ENCODE measurements around the gene FNDC3B. TPM values are rescaled to one million over a fixed set of nuclear protein-coding genes. Genes with fewer than 3 reads are reported as not detected.
"Not testable (repeated sequence)": the region's sequence is repeated elsewhere in the genome, so short reads cannot be mapped to it uniquely, and the experiment has no call there.

The FNDC3B gene
- polyA plus RNA-seq, 1 donor = 25.9 TPM

DNA sequence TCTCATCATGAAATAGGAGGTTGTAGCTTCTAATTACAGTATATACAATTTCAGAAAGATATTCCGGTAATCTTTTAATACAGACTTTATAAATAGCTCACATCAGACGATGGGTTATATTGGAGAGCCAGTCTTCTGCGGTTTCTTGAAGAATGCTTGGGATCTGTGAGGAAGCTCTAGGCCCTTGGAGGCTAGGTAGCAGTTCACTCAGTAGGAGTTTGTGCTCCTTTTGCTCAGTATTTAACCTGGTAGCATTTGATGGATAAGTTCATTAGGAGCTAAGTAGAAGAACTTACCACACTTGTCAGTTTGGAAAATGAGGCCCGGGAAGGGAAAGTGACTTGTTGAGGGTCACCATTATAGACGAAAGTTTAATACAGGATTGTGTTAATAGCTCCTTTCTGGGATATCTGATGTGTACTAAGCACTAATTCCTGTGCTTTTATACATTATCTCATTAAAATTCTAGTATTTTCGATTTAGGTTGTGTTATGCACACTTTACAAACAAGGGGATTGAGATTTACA, 2.8 kb downstream of the FNDC3B start:
- Histone ChIP-seq H3K36me3 (ENCODE audit: control insufficient read depth, insufficient read depth, low read length) (no peaks in the 10 kb centered on the region), H3K4me3 (ENCODE audit: low read length) (no peak overlapping the region), H3K9me3 (ENCODE audit: control insufficient read depth, low read depth, low read length) (no peaks in the 10 kb centered on the region), H3K4me1 (ENCODE audit: control insufficient read depth, insufficient read depth, low read length) (peaks cover 9% of the 10 kb centered on the region), H3K27me3 (ENCODE audit: control insufficient read depth, insufficient read depth, low read length) (no peaks in the 10 kb centered on the region), H3K27ac (ENCODE audit: low read length) (no peak overlapping the region)
- 100% methylated on average over 1 of the region's 6 CpGs for WGBS (ENCODE audit: insufficient coverage, low lambda C conversion rate)
- no peak for DNase-seq

DNA sequence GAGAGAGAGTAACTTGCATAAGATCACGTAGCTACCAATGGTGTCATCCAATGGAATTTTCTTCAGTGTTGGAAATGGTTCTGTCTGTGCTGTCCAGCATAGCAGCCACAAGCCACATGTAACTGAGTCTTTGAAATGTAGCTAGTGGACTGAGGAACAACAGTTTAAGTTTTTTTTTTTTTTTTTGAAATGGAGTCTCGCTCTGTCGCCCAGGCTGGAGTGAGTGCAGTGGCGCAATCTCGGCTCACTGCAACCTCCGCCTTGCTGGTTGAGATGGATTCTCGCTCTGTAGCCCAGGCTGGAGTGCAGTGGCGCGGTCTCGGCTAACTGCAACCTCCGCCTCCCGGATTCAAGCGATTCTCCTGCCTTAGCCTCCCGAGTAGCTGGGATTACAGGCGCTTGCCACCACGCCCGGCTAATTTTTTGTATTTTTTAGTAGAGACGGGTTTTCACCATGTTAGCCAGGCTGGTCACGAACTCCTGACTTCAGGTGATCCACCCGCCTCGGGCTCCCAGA, 3.3 kb downstream of the FNDC3B start:
- WGBS (ENCODE audit: insufficient coverage, low lambda C conversion rate) = no CpG with 5 or more reads among the region's 21 CpGs
- H3K9me3 ChIP-seq (ENCODE audit: control insufficient read depth, low read depth, low read length); H3K4me3 ChIP-seq (ENCODE audit: low read length); H3K27me3 ChIP-seq (ENCODE audit: control insufficient read depth, insufficient read depth, low read length); H3K4me1 ChIP-seq (ENCODE audit: control insufficient read depth, insufficient read depth, low read length); H3K27ac ChIP-seq (ENCODE audit: low read length); DNase-seq; H3K36me3 ChIP-seq (ENCODE audit: control insufficient read depth, insufficient read depth, low read length): not testable (repeated sequence)

DNA sequence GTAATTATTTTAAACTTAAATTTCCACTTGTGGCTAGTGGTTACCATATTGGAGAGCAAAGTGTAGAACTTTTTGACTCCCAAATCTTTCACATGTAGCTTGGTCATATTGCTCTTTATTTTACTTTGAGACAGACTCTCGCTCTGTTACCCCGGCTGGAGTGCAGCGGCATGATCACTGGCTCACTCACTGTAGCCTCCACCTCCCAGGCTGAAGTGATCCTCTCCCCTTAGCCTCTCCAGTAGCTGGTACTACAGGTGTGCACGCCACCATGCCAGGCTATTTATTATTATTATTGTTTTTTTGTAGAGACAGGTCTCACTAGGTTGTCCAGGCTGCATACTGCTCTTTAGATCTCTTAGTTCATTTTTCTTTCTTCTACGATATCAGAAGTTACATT, 3.9 kb downstream of the FNDC3B start:
- no peak overlapping the region for H3K4me3 ChIP-seq (ENCODE audit: low read length)
- 100% methylated on average over 1 of the region's 5 CpGs for WGBS (ENCODE audit: insufficient coverage, low lambda C conversion rate)
- H3K27ac ChIP-seq (ENCODE audit: low read length) = no peak overlapping the region
- H3K27me3 ChIP-seq (ENCODE audit: control insufficient read depth, insufficient read depth, low read length) = no peaks in the 10 kb centered on the region
- H3K36me3 ChIP-seq (ENCODE audit: control insufficient read depth, insufficient read depth, low read length) = peaks cover 2% of the 10 kb centered on the region
- no peak for DNase-seq
- peaks cover 9% of the 10 kb centered on the region for H3K4me1 ChIP-seq (ENCODE audit: control insufficient read depth, insufficient read depth, low read length)
- H3K9me3 ChIP-seq (ENCODE audit: control insufficient read depth, low read depth, low read length) = no peaks in the 10 kb centered on the region

DNA sequence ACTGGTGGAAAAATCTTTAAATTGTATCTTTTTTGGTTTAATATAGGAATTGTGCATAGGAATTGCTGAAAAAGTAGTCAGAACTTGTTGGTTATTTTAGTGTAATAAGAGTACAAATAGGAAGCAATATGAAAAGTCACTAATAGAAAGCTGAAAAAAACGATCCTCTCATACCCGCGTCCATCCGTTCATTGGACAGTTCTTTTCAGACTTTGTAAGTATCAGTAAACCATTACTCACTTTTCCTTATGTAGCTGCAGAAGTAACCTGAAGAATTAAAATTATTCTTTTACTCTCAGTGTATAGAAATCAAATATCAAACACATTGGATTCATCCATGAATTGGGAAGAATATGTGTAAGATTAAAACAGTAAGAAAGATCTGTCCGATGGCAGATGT, 4.4 kb downstream of the FNDC3B start:
- Histone ChIP-seq H3K4me1 (ENCODE audit: control insufficient read depth, insufficient read depth, low read length) (peaks cover 8% of the 10 kb centered on the region), H3K27ac (ENCODE audit: low read length) (no peak overlapping the region), H3K27me3 (ENCODE audit: control insufficient read depth, insufficient read depth, low read length) (no peaks in the 10 kb centered on the region), H3K36me3 (ENCODE audit: control insufficient read depth, insufficient read depth, low read length) (peaks cover 2% of the 10 kb centered on the region), H3K9me3 (ENCODE audit: control insufficient read depth, low read depth, low read length) (no peaks in the 10 kb centered on the region), H3K4me3 (ENCODE audit: low read length) (no peak overlapping the region)
- no peak for DNase-seq
- 92% methylated on average over 2 of the region's 5 CpGs for WGBS (ENCODE audit: insufficient coverage, low lambda C conversion rate)

DNA sequence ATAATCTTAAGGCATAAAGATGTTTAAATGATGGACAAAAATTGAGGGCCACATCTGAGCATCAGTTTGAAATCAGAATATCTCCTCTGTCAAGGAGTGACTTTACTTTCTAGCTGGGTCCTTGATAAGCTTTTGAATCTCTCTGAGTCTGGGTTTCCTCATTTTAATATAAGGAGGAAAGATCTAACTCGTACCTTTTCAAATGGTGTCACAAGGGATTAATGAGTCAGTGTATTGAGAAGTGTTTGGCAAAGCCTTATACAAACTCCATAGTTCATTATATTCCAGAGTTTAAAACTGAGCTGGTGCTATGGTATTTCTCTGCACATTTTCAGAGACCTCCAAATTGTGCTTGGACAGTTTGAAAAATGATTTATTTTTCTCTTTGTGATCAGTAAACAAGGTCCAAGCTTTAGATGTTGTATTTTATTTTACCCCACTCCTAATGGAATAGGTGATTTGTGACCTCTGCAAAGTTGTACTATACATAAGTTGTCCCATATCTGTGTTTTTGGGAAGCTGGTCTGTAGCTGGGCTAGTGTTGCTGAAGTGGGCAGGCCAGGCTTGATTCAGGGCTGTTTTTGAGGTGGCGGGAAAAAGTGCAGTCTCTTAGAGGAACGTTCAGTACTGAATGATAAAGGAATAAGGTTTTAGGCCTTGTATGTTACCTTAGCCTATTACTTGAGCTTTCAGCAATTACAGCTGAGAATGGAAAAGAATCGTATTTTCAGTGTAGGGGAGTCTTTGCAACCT, 5.6 kb downstream of the FNDC3B start:
- peaks cover 2% of the 10 kb centered on the region for H3K36me3 ChIP-seq (ENCODE audit: control insufficient read depth, insufficient read depth, low read length)
- no peaks in the 10 kb centered on the region for H3K9me3 ChIP-seq (ENCODE audit: control insufficient read depth, low read depth, low read length)
- H3K4me1 ChIP-seq (ENCODE audit: control insufficient read depth, insufficient read depth, low read length) = peaks cover 3% of the 10 kb centered on the region
- DNase-seq = no peak
- H3K4me3 ChIP-seq (ENCODE audit: low read length) = no peak overlapping the region
- H3K27ac ChIP-seq (ENCODE audit: low read length) = no peak overlapping the region
- 100% methylated on average over 1 of the region's 4 CpGs for WGBS (ENCODE audit: insufficient coverage, low lambda C conversion rate)
- H3K27me3 ChIP-seq (ENCODE audit: control insufficient read depth, insufficient read depth, low read length) = no peaks in the 10 kb centered on the region

DNA sequence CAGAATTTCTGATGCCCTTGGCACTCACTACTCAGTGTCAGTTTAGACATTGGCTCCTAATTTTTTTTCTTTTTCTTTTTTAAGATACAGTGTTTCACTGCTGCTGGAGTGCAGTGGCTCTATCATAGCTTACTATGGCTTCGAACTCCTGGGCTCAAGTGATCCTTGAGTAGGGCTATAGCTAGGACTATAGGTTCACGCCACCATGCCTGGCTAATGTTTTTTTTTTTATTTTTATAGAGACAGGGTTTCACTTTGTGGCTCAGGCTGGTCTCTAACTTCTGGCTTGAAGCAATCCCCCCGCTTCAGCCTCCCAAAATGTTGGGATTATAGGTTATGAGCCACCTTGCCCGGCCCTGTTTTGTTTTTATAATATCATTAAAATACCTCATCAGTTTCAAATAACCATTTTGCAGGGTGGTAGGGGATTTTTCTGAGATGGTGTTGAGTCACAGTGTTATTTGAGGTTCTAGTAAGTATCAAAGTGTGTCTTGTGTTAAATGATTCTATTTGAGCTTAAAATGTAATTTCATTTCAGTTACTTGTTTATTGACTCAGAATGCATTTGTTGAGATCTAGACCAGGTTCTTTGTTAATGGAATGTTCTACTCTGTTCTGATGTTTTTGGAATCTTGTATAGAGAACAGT, 7.0 kb downstream of the FNDC3B start:
- no CpG with 5 or more reads among the region's 4 CpGs for WGBS (ENCODE audit: insufficient coverage, low lambda C conversion rate)

DNA sequence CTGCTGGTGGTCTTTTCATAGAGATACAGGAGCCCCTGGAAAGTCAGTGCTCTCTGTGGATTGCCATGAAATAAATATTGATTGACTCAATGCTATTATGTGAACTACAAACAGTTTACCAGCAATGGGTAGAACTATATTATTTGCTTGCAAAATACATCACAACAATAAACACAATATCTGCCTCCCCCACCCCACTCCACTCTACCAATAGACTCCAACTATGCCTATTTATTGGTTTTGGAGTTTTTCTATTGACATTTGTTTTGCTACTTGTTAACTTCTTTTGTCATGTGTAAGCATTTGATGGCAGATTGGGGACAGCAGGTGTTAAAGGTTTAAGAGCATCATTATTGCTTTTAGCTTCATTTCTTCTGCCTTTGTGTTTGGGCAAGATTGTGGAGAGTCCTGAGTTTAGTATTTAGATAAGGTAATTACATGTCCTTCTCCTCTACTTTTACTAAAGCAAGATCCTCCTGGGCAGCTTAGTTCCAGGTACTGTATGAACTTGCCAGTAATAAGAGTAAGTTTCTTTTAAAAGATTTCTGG, 8.3 kb downstream of the FNDC3B start:
- H3K9me3 ChIP-seq (ENCODE audit: control insufficient read depth, low read depth, low read length) = no peaks in the 10 kb centered on the region
- H3K36me3 ChIP-seq (ENCODE audit: control insufficient read depth, insufficient read depth, low read length) = peaks cover 9% of the 10 kb centered on the region
- no peak for DNase-seq
- H3K4me3 ChIP-seq (ENCODE audit: low read length) = no peak overlapping the region
- H3K4me1 ChIP-seq (ENCODE audit: control insufficient read depth, insufficient read depth, low read length) = peaks cover 8% of the 10 kb centered on the region
- no peaks in the 10 kb centered on the region for H3K27me3 ChIP-seq (ENCODE audit: control insufficient read depth, insufficient read depth, low read length)
- H3K27ac ChIP-seq (ENCODE audit: low read length) = no peak overlapping the region

More for the DNA sequence above, 7.0 kb downstream of the FNDC3B start:
- Histone ChIP-seq H3K27me3 (ENCODE audit: control insufficient read depth, insufficient read depth, low read length) (no peaks in the 10 kb centered on the region), H3K9me3 (ENCODE audit: control insufficient read depth, low read depth, low read length) (no peaks in the 10 kb centered on the region), H3K27ac (ENCODE audit: low read length) (no peak overlapping the region), H3K4me3 (ENCODE audit: low read length) (no peak overlapping the region), H3K36me3 (ENCODE audit: control insufficient read depth, insufficient read depth, low read length) (peaks cover 4% of the 10 kb centered on the region), H3K4me1 (ENCODE audit: control insufficient read depth, insufficient read depth, low read length) (peaks cover 3% of the 10 kb centered on the region)
- no peak for DNase-seq

DNA sequence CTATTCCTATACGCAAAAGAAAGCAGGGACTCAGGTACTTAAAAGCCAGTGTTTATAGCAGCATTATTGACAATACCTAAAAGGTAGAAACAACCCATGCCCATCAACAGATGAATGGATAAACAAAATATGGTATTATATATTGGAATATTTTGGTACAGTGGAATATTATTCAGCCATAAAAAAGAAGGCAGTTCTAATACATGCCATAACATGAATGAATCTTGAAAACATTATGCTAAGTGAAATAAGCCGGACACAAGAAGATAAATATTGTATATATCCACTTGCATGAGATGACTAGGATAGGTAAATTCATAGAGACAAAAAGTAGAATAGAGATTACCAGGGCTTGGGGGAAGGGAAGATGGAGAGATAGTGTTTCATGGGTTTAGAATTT, 9.2 kb downstream of the FNDC3B start:
- Histone ChIP-seq H3K27me3 (ENCODE audit: control insufficient read depth, insufficient read depth, low read length) (no peaks in the 10 kb centered on the region), H3K4me1 (ENCODE audit: control insufficient read depth, insufficient read depth, low read length) (peaks cover 8% of the 10 kb centered on the region), H3K4me3 (ENCODE audit: low read length) (no peak overlapping the region), H3K36me3 (ENCODE audit: control insufficient read depth, insufficient read depth, low read length) (peaks cover 9% of the 10 kb centered on the region), H3K9me3 (ENCODE audit: control insufficient read depth, low read depth, low read length) (no peaks in the 10 kb centered on the region), H3K27ac (ENCODE audit: low read length) (no peak overlapping the region)
- no CpG with 5 or more reads among the region's 2 CpGs for WGBS (ENCODE audit: insufficient coverage, low lambda C conversion rate)
- DNase-seq = no peak

DNA sequence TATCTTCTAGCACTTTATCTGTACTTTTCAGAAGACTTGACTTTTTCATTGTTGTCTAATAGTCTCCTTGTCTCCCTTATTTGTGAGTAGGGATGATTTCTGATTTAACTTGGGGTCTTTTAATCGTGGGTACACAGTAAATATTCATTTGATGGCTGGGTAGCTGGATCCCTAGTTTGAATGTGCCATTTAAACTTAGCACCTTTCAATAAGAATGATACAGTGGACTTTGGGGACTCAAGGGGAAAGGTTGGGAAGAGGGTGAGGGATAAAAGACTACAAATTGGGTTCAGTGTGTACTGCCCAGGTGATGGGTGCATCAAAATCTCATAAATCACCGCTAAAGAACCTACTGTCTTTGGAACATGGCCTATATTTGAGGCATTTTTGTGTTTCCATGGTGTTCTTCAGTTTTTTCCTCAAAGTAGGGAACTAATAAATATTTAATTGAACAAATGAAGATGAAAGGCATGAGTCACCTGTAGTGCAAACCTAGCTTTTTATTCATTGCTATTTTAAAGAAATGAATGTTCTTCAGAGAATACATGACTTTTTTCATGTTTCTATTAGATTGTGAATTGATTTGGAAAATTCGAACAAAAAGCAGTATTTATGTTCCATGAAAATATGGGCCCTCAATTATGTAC, 12.1 kb downstream of the FNDC3B start:
- DNase-seq = no peak
- Histone ChIP-seq H3K4me1 (ENCODE audit: control insufficient read depth, insufficient read depth, low read length) (peaks cover 8% of the 10 kb centered on the region), H3K9me3 (ENCODE audit: control insufficient read depth, low read depth, low read length) (no peaks in the 10 kb centered on the region), H3K27ac (ENCODE audit: low read length) (no peak overlapping the region), H3K36me3 (ENCODE audit: control insufficient read depth, insufficient read depth, low read length) (peaks cover 15% of the 10 kb centered on the region), H3K27me3 (ENCODE audit: control insufficient read depth, insufficient read depth, low read length) (no peaks in the 10 kb centered on the region), H3K4me3 (ENCODE audit: low read length) (no peak overlapping the region)
- WGBS (ENCODE audit: insufficient coverage, low lambda C conversion rate) = 100% methylated on average over 1 of the region's 3 CpGs

DNA sequence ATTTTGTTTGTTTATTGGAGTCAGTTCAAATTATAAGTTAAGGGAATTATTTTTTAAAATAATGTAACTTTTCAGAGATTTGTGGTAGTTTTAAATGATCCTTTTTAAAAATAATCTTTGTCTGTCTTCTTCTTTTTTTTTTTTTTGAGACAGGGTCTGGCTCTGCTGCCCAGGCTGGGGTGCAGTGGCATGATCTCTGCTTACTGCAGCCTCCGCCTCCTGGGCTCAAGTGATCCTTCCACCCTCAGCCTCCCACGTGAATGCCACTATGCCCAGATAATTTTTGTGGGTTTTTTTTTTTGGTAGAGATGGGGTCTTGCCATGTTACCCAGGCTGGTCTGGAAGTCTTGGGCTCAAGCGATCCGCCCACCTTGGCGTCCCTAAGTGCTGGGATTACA, 12.6 kb downstream of the FNDC3B start:
- Histone ChIP-seq H3K36me3 (ENCODE audit: control insufficient read depth, insufficient read depth, low read length) (peaks cover 15% of the 10 kb centered on the region), H3K27me3 (ENCODE audit: control insufficient read depth, insufficient read depth, low read length) (no peaks in the 10 kb centered on the region), H3K4me3 (ENCODE audit: low read length) (no peak overlapping the region), H3K4me1 (ENCODE audit: control insufficient read depth, insufficient read depth, low read length) (peaks cover 8% of the 10 kb centered on the region), H3K27ac (ENCODE audit: low read length) (no peak overlapping the region), H3K9me3 (ENCODE audit: control insufficient read depth, low read depth, low read length) (no peaks in the 10 kb centered on the region)
- WGBS (ENCODE audit: insufficient coverage, low lambda C conversion rate) = no CpG with 5 or more reads among the region's 5 CpGs
- no peak for DNase-seq
